ENCODE data around the gene C11orf21.
A peak's percentile ranks its signal among the peaks of the same experiment; 100 is the strongest.
"Not testable (repeated sequence)": the region's sequence is repeated elsewhere in the genome, so short reads cannot be mapped to it uniquely, and the experiment has no call there.

Gene C11orf21

DNA sequence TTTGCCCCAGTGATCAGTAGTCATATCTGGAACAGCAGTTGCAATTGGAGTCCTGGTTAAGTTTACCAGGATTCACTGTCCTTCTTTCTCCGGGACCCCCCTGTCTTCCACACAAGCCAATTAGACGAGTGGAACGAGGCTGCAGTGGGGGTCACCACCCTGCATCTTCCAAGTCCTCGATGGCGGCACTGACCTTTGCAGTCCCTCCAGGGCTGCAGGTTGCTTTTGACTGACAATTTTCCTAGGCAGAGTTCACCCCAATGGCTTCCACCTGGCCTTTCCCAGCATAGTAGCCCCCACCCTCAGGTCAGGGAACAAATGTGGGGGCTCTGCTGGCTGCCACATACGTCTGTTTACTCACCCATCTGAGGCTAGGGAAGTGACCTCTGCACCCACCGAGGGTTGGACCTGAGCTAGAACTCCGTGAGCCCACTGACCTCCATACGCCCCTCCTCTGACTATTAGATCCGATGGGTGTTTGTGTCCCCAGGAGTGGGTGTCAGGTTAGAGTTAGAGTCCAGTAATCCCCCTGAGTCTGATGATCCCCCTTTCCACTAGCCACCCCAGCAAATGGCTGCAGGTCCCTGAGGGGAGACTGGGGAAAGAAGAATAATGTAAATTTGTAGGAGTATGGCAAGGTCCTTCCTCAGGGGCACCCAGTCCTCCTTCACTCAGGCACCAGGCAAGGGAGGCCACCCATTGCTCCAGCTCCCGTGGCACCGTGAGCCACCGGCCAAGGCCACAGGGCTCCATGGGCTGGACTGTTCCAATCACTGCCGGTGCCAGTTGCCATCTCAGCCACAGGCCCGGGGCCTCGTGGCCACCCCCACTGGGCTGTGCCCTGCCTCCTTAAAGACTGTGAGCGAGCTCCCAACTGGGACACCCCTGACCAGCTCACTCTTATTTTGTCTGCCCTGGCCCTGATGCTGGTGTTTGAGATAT, 5.5 kb downstream of the C11orf21 start:
- no peak for DNase-seq

DNA sequence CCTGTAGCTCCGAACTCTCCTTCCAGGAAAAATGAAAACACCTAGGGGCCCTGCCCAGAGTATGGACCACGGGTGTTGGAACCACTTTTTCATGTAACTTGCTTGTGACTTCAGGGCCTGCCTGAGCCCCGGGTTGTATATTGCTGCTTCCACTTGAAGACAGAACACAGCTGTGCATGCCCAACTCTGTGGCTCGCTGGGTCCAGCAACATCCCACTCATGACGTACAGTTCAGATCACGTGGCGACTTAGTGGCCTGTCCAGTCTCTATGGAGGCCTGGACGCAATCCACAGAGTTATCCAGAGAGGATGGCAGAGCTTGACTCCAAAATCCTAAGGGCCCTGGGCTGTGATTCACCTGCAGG, 6.8 kb downstream of the C11orf21 start:
- no peak for DNase-seq

DNA sequence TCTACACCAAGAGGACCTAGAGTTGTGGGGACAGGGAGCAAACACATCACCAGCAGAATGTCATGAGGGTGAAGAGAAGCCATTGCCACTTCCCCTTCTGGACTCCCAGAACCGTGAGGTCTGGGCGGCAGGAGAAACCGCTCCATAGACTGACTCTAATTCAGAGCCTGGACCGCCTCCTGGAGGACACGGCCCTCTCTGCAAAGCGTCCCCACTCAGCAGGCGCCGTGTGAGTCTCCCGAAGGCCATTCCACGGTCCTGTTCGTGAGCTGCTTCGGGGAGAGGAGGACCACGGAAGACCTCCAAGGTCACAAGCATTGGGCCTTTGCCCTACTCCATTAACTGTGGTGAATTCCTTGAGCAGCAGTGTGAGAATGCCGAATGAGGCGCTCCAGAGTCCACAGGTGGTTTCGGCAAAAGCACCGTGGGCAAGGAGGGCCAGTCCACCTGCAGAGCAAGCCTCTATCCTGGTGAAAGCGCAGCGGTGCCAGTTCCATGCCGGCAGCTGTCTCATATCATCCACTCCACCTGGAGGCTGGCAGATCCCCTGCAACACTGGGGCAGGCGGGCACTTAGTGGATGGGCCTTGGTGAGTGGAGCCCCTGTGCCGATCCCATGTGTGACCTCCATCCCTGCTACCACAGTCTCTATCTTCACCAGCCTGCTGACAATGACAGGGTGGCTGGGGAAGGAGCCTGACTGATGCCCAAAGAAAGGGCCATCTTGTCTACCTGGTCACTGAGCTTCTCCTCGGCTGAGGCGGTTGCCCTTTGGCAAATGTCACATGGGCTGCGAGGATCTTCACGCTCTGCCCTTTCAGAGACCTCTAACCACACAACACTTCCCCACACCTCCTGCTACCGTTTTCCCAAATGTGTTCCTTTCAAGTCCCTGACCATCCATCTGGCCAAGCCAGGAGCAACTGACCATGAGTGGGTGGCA, 7.5 kb downstream of the C11orf21 start:
- DNase-seq = peak; percentile 73 to 87 (median 84)

DNA sequence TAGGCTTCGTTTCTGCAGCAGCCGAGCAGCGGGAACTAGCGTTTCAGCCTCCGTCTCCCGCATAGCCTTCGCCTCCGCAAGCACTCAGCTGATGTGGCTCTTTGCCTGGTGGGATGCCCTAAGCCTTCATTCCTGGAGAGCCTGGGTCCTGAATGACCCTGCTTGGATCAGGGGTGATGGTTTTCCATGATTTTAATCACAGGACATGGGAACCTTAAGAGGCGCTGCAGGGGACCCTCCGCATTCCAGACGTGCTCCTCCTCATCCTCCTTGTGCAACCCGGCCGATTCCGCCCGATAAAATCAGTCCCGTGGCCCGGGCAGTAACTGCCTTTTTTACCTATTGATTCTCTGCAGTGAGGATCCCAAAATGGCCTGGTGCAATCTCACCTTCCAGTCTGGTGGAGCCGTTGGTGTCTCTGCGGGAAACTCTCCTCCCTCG, 8.2 kb downstream of the C11orf21 start:
- DNase-seq = no peak

DNA sequence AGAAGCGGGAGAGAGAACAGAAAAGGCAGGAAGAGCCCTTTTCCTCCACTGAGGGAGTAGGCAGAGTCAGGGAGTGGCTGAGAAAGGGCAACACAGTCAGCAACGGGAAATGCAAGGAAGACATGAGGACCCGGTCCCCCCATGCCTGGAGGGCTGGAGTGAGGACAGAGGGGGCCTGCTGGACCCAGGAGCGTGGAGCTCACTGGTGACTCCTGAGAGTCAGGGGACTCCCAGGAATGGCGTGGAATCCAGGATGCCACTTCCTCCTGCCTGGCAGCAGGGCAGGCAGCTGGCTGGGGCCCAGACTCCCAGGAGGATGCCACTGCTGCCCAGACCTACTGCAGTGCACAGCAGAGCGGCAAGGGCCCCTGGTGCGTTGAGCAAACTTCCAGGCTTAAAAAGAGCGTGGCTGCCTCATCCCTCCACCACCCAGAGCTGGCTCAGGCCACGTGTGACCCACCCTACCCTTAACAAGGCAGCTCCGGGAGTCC, 11.3 kb downstream of the C11orf21 start:
- no peak for DNase-seq

DNA sequence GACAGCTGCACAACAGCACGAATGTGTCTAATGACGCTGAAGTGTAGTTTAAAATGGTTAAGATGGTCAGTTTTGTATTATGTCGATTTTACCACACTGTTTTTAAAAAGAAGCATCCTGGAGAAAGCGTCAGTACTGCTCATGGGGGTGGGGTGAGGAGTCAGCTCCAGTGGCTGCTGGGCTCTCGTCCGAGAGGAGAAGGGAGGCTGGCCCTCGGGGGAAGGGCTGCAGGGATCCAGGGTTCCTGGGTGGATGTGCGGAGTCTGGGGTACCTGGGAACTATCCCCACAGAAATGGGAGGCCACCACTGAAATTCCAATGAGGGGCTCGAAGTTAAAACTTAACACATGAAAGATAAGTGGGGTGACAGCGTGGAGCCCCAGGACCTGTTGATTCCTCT, 11.9 kb downstream of the C11orf21 start:
- DNase-seq = no peak

DNA sequence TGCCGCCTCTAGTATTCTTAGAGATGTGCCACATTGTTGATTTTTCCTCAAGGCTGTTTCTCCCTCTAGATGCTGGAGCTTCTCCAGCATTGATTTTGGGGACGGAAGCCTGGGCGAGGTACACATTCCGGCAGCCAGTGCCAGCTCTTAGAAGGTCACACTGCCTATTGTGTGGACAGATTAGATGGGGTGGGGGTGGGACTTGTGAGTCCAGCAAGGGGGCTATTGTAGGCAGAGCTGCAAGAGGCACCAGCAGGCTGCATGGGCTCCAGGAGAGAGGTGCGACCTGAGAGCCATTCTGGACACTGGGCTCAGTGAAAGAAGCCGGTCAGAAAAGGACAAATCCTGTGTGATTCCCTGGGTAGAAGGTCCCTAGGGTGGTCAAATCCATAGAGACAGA, 12.4 kb downstream of the C11orf21 start:
- DNase-seq = no peak

DNA sequence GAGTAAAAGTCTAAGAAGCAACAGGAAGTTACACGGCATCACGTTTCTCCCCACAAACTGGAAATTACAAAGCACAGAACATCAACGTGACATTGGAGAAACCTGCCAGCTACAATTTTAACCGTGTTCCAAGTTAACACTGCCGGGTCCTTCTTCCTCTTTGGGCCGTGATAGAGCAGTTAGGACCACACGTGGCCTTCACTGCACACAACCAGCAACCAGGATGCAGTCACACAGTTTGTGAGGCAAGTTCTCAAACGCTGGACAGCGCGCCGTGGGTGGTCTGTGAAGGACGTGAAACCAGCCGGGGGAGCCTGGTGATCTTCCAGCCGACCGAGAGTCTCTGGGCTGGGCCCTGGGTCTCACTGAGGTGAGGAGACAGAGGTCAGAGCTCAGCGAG, 14.6 kb downstream of the C11orf21 start:
- peak; percentile 35 to 41 (median 36) for DNase-seq

DNA sequence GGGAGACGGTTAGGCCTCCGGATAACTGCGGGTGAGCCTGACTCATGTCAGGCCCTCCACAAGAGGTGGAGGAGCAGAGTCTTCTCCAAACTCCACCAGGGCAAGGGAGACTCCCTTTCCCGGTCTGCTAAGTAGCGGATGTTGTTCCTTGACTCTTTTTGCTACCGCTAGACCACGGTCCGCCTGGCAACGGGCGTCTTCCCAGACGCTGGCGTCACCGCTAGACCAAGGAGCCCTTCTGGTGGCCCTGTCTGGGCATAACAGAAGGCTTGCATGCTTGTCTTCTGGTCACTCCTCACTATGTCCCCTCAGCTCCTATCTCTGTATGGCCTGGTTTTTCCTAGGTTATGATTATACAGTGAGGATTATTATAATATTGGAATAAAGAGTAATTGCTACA, 15.4 kb downstream of the C11orf21 start:
- not testable (repeated sequence) for DNase-seq

DNA sequence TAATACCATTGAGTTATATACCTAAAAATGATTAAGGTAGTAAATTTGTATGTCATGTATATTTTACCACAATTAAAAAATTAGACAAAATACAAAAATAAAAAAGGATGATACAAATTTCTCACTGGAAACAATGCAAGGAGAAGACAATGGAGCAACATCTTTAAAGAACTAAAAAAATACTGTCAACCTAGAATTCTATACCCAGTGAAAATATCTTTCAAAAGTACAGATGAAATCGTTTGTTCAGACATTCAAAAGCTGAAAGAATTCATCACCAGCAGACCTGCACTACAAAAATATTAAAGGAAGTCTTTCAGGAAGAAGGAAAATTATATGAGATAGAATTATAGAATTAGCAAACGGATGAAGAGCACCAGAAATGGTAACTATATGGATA, 21.5 kb downstream of the C11orf21 start:
- no peak for DNase-seq

DNA sequence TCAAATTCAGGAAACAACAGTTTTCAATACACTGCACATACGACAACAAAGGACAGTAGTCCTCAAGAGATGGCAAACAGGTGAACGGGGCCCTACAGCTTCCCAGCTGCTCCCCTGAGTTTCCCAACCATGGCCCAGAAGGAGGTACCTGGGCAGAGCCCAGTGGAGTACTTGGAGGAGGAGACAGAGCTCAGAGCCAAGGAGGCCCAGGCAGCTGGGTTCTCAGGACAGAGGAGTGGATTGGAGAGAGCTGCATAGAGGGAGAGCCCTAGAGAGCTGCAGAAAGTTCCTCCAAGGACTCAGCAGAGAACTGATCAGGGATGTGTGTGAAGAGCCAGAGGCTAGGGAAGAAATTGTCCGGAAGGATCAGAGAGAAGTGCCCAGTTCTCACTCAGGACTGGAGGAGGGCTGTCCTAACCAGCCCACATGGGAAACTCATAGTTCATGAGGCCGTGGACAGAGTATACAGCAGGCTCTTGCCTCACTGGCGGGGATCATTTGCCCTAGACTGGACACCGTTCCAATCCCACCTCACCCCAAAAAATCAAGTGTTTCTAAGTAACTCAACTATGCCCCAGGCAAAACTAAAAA, 23.7 kb downstream of the C11orf21 start:
- no peak for DNase-seq

DNA sequence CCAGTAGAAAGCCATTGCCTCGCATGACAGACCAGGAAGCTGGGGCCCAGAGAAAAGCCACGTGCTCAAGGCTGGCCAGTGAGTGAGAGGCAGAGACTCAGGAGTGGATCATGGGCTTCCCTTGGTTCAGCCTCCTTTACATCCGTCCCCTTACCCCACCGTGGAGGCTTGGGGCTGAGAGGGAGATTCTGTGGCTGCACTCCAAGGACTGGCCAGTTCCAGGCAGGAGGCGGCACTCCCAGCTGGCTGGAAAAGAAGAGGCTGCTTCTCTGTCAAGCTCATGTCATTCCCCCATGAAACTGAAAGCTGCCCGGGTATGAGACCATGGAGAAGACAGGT, 24.7 kb downstream of the C11orf21 start:
- DNase-seq = no peak

DNA sequence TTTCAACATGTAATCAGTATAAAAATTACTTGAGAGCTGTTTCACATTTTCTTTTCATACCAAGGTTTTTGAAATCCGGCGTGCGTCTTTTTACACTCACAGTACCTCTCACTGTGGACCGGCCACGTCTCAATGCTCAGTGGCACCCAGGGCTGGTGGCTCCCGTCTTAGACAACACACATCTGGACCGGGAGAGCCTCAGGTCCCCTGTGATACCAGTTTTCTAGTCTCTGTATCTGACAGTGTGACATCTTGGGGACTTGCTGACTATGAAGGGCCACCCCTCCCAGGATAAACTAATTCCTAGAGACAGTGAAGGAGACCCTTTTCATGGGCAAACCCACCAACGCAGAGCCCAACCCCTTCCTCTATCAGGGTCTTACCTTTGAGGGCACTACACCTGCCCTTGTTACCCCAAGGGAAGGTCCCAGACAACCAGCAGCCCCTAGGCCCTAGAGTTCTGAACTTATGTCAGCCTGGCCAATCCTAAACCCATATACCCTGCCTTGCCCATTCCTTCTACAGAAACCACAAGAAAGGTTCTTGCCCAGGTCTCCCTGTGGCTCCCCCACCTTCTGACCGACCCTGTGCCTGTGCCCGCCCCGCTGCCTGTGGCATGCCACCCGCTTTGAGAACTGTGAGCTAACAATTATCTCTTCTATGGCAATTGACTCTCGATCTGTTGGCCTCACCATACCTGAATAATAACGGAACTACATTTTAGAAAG, 25.3 kb downstream of the C11orf21 start:
- no peak for DNase-seq

DNA sequence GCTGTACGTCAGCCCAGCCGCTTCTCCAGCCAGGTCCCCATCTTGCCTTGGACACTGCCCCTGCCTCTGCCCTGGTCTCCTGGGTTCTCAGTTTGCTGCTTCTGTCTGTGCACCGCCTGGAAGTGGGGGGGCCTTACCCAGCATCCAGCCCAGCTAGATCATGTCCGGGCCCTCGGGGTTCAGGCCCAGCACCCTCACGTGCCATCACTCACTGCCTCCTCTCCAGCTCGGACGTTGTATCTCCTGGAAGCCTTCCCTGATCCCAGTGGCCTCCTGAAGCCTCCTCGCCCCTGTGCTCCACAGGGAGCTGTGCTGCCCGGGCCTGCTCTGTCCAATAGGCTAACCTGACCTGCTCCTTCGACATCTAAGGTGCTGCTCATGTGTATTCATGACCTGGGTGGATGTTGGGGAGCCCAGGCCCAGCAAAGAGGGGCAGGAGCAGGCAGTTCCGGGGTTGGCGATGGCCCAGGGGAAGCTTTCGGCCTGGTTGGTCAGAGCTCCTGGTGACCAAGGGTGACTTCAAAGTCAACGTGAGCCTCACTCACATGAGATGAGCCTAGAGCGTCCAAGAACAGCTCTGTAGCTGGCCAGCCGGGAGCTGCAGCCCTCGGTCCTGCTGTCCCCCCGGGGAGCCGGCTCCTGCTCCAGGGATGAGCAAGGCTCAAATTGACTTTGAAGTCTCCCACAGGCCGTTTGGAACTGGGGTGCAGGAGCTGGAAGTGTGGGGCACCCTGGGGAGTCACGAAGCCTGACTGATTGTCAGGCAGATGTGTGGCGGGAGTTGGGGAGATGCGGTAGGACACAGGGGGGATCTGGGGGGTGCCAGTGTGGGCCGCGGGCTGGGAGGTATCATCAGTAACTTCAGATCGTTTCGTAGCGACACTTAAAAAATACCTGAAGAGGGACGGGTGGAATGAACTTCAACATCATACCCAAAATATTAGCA, 26.1 kb downstream of the C11orf21 start:
- no peak for DNase-seq

DNA sequence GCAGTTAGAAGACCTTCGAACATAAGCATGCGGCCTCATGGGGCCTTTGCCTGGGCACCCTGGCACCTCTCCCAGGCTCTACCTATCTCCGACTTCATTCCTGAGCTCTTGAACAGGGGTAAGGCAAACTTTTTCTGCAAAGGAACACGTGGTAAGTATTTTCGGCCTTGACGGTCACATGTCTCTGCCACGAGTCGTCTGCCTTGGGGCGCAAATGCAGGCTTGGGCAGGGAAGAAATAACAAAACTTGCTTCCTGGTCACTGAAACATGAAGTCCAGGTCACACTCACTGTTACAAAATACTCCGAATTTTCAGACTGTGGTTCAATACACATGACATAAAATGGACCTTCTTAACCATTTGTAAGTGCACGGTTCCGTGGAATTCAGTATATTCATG, 27.9 kb downstream of the C11orf21 start:
- DNase-seq = no peak

DNA sequence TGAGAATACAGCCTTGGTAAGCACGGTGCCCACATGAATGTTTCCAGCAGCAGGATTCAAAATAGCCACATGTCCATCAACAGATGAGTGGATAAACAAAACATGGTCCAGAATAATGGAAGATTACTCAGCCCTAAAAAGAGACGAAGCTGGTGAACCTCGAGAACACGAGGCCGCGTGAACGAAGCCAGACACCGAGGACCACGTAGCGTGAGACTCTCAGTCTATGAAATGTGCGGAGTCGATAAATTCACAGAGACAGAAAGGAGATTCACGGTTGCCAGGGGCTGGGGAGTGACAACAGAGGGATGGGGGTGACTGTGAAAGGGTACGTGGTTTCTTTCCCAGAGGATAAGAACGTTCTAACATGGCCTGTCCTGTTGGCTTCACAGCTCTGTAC, 28.4 kb downstream of the C11orf21 start:
- no peak for DNase-seq

DNA sequence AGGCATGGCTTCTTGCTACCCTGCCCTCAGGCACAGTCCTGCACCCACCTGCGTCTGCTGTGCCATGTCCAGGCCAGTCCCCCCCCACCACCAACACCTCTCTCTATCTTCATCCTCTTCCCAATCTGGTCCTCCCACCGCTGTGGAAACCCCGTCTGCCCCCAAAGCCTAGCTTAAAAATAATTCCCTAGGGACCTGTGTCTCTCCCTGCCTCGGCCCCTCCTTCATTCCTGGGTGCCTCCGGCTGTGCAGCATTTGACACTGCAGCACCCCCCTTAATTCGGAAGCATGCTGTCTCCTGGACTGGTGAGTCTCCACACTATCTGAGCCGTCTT, 28.8 kb downstream of the C11orf21 start:
- no peak for DNase-seq

DNA sequence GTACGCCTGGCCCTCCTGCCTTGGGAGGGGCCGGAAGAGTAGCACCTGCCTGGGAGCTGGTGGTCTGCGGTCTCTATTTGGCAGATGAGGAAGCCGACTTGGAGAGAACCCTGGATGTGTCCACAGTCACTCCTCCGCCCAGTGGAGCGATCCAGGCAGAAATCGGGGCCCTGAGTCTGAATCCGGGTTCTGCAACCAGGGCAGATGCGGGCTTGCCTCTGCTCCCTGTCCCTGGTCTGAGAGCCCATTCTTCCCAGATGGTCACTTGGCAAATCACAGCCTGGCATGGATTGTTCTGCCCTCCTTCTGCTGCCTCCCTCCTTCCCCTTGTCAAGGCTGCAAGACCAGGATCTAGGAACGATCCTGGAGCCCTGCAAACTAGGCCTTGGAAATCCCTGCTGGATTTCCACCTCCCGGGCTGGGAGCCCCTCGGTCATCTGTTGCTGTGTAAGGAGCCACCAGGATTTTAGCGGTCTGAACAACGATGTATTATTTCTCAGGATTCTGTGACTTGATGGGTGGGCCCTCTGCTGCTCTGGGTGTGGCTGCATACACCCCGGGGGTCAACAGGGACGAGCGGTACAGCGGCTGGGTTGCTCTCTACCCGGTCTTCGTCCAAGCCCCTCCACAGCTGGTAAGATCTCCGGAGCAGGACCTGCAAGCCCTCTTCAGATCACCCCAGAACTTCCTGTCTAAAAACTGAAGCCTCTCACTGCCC, 29.3 kb downstream of the C11orf21 start:
- DNase-seq = no peak

DNA sequence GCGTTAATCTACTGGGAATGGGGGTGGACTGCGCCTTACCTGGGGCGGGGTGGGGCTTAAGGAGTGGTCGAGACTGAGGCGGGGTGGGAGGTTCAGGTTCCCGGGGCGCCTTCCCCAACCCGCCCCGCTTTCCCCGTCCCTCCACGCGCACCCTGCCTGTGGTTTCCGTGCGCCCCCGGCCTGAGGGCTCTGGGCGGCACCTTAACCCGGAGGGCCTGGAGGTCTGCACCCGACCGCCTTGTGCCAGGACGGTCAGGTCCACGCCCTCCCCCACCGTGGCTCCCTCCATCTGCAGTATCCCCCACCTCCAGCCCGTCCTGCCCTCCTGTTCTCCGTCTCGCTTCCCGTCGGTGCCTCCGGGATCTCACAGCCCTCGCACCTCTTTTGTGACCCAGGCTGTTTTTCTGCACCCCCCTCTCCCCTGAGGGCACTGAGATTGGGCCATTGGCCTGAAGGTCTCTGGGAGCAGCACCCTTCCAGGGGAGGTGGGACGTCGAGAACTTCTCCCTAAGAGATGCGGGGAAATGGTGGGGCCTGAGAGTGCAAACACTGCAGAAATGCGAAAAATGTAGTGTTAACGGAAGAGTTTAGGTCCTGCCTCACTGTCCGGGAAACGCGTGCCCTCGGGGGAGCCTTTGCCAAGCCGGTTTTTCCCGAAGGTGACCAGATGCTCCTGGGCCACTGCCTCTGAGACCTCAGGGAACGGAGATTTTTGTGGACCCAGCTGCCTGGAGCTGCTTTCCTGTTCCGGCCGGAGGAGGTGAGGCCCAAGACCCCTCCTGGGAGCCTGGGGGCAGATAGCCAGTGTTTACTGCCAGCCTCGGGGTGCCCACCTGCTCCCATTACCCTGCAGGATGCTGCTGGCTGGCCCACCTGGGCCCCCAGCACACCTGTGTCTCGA, 30.1 kb downstream of the C11orf21 start:
- no peak for DNase-seq

DNA sequence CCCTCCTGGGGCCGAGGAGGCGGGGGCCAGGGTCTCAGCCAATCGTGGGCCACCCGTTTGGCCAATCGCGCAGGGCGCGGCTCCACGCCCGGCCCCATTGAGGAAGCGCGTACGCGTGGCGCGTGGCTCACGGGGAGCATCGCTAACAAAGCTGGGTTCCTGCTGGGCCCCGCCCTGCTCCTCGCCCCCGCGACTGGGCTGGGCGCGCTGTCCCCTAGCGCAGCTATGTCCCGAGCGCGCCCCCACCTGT, 30.7 kb downstream of the C11orf21 start:
- peak; percentile 72 to 90 (median 82) for DNase-seq
